HepG2 (cell line): ENCODE results near the gene ZNF618. TPM values are rescaled to one million over a fixed set of nuclear protein-coding genes. Genes with fewer than 3 reads are reported as not detected.
A peak's percentile ranks its signal among the peaks of the same experiment; 100 is the strongest.

Experiments used
- ARNTL ChIP-seq: sonication (generic); formaldehyde crosslinking; IDR thresholded peaks from 2 replicates; pipeline ENCODE4 v1.4.0; 2020; ENCODE audit warnings: mild to moderate bottlenecking, missing genetic modification reagents
- ATF2 ChIP-seq: sonication (generic); formaldehyde crosslinking; IDR thresholded peaks from 2 replicates; pipeline ENCODE4 v1.4.0; 2020; ENCODE audit warnings: missing genetic modification reagents
- CENPX ChIP-seq: sonication (generic); formaldehyde crosslinking; IDR thresholded peaks from 2 replicates; pipeline ENCODE4 v1.9.0; 2021; ENCODE audit warnings: mild to moderate bottlenecking, missing genetic modification reagents, moderate library complexity
- DNMT1 ChIP-seq: sonication (generic); formaldehyde crosslinking; IDR thresholded peaks from 2 replicates; pipeline ENCODE4 v1.5.1; 2020; ENCODE audit warnings: mild to moderate bottlenecking, missing genetic modification reagents
- ESRRA ChIP-seq: sonication (generic); formaldehyde crosslinking; IDR thresholded peaks from 2 replicates; pipeline ENCODE4 v1.5.1; 2020; ENCODE audit warnings: mild to moderate bottlenecking, low read depth, missing genetic modification reagents
- HDAC1 ChIP-seq: sonication (generic); formaldehyde crosslinking; IDR thresholded peaks from 2 replicates; pipeline ENCODE4 v1.5.1; 2020; ENCODE audit warnings: mild to moderate bottlenecking, missing genetic modification reagents
- HNF4A ChIP-seq: sonication (generic); formaldehyde crosslinking; IDR thresholded peaks from 2 replicates; pipeline ENCODE4 v1.4.0; 2020; ENCODE audit warnings: missing genetic modification reagents
- MYC ChIP-seq: sonication (generic); formaldehyde crosslinking; IDR thresholded peaks from 2 replicates; pipeline ENCODE4 v1.9.0; 2021; ENCODE audit warnings: missing genetic modification reagents, borderline replicate concordance
- NFRKB ChIP-seq: fragments of 450-650 bp; IDR thresholded peaks from 2 replicates; pipeline ENCODE4 v1.6.1; 2017
- POLR2G ChIP-seq: fragments of 200-400 bp; formaldehyde crosslinking; IDR thresholded peaks from 2 replicates; pipeline ENCODE4 v1.6.1; 2018; ENCODE audit warnings: mild to moderate bottlenecking, low read depth, low read length, moderate library complexity
- RBM39 ChIP-seq: fragments of 200-400 bp; formaldehyde crosslinking; IDR thresholded peaks from one replicate; pipeline ENCODE4 v1.6.1; 2018; ENCODE audit warnings: antibody characterized with exemption, mild to moderate bottlenecking, low read depth, low read length; ENCODE audit not compliant: poor library complexity, severe bottlenecking
- ZNF282 ChIP-seq: fragments of 450-650 bp; IDR thresholded peaks from 2 replicates; pipeline ENCODE4 v1.6.1; 2018; ENCODE audit not compliant: partially characterized antibody
- ZNF775 ChIP-seq: sonication (generic); formaldehyde crosslinking; IDR thresholded peaks from 2 replicates; pipeline ENCODE4 v1.4.0; 2020; ENCODE audit warnings: missing genetic modification reagents, mild to moderate bottlenecking, moderate library complexity, borderline replicate concordance
- ZNF841 ChIP-seq: sonication (generic); formaldehyde crosslinking; IDR thresholded peaks from 2 replicates; pipeline ENCODE4 v1.8.1; 2023; ENCODE audit warnings: missing genetic modification reagents, borderline replicate concordance
- polyA plus RNA-seq, 8 experiments: library from polyadenylated mRNA; depleted of rRNA in 3 of 8; stranded (reverse) in 7 of 8; unstranded in 1 of 8; fragments of >200 nt; fragmentation: Illumina TruSeq in 4 of 8; extraction: Trizol in 4 of 8; gene quantifications; 2 replicates each; pipeline versions ENCODE4 v1.2.1 to v1.2.3, GENCODE V29; 2011 to 2016; ENCODE audit warnings: low read depth in 4 of 8, missing spikeins in 1 of 8, mixed read lengths in 1 of 8; ENCODE audit not compliant: insufficient read depth in 1 of 8
- total RNA-seq, 5 experiments: library from RNA; depleted of rRNA; stranded (reverse); fragments of >200 nt; fragmentation: Illumina TruSeq; extraction: Trizol; gene quantifications; 2 replicates each; pipeline ENCODE4 v1.2.3, GENCODE V29; 2016; ENCODE audit warnings: low read depth in 1 of 5
- TF ChIP-seq, protein P1 (sequence below): sonication (generic); formaldehyde crosslinking; IDR thresholded peaks from 2 replicates; pipeline ENCODE4 v1.4.0; 2020; ENCODE audit warnings: mild to moderate bottlenecking, missing genetic modification reagents
- TF ChIP-seq, protein P2 (sequence below): sonication (generic); formaldehyde crosslinking; IDR thresholded peaks from 2 replicates; pipeline ENCODE4 v1.4.0; 2020; ENCODE audit warnings: low read depth, mild to moderate bottlenecking, missing genetic modification reagents

ZNF618 gene
- total and polyA plus RNA-seq, 2 of the 13 experiments (the other 11 are each of a cell fraction or from before 2014, with no cell fraction given): 0.07 TPM

DNA sequence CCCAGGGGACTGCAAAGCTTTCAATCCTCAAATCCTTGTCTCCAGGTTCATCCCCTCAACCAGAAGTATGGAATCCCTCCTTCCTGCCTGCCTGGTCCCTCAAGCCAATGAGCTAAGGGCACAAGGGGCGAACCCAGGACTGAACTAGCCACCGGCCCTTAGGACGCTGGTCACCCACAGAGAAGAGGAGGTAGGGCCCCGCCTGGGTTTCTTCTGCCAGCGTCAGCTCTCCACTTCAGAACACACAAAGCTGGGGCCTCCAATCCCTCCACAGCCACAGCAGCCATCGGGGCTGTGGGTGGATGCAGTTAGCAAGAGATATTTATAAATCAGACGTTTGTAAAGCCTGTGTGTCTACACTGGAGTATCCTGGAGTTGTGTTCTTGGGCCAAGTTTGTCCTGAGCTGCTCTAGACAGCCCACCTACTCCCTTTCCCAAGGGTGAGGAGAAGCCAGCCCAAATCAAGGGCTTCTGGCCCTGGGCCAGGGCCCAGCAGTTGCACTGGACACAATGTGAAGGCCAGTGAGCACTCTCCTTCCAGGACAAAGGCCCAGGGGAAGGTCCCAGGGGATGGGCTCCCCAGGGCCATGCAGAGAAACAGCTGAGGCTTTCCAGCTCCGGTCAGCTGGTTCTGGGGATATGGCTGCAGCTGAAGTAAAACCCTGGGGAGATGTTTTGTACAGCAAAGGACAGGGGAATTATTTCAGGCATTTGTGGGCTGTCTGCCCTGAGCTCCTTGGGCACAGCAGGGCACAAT lies 183.1 kb downstream of the ZNF618 start (continued):
- TF ChIP-seq, protein P1, sequence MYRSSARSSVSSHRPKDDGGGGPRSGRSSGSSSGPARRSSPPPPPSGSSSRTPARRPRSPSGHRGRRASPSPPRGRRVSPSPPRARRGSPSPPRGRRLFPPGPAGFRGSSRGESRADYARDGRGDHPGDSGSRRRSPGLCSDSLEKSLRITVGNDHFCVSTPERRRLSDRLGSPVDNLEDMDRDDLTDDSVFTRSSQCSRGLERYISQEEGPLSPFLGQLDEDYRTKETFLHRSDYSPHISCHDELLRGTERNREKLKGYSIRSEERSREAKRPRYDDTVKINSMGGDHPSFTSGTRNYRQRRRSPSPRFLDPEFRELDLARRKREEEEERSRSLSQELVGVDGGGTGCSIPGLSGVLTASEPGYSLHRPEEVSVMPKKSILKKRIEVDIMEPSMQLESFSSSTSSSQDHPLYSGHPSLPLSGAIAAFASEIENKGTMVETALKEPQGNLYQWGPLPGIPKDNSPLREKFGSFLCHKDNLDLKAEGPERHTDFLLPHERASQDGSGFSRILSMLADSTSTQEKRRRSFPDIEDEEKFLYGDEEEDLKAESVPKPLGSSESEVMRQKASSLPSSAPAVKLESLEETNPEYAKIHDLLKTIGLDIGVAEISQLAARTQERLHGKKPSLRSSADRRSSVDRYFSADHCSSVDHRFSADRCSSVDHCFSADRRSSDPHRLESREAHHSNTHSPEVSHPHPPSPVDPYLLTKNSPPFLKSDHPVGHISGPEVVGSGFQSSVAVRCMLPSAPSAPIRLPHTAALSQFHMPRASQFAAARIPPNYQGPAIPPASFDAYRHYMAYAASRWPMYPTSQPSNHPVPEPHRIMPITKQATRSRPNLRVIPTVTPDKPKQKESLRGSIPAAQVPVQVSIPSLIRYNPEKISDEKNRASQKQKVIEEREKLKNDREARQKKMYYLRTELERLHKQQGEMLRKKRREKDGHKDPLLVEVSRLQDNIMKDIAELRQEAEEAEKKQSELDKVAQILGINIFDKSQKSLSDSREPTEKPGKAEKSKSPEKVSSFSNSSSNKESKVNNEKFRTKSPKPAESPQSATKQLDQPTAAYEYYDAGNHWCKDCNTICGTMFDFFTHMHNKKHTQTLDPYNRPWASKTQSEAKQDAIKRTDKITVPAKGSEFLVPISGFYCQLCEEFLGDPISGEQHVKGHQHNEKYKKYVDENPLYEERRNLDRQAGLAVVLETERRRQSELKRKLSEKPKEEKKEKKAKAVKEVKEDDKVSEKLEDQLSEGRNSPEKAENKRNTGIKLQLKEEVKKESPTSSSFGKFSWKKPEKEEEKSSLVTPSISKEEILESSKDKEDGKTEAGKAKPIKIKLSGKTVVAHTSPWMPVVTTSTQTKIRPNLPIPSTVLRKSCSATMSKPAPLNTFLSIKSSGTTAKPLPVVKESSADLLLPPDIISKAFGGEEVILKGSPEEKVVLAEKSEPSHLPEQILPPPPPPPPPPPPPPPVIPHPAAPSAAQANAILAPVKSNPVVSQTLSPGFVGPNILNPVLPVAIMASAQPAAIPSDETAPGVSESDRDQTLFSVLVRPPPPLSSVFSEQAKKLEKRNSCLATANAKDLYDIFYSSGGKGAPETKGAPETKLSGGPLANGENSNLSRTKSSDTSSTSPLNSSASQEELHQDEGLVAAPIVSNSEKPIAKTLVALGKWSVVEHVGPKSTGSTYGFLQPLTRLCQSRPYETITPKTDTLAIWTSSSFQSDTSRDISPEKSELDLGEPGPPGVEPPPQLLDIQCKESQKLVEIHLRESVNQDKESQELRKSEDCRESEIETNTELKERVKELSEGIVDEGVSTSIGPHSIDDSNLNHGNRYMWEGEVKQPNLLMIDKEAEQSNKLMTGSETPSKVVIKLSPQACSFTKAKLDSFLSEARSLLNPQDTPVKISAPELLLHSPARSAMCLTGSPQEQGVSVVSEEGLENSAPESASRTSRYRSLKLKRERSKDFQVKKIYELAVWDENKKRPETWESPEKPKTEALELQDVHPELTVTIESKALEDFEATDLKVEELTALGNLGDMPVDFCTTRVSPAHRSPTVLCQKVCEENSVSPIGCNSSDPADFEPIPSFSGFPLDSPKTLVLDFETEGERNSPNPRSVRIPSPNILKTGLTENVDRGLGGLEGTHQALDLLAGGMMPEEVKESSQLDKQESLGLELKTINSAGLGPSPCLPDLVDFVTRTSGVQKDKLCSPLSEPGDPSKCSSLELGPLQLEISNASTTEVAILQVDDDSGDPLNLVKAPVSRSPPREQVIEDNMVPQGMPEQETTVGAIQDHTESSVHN (CRISPR knock-in tag): no peak
- no peak for TF ChIP-seq NFRKB
- TF ChIP-seq ZNF775 (CRISPR knock-in tag): 0 out of 2 replicates have a peak, but pooled peaks have one; percentile 50
- TF ChIP-seq POLR2G: peak; percentile 81
- no peak for TF ChIP-seq HNF4A (CRISPR knock-in tag)
- TF ChIP-seq ATF2 (CRISPR knock-in tag): 0 out of 2 replicates have a peak, but pooled peaks have one; percentile 10
- no peak for TF ChIP-seq MYC (CRISPR knock-in tag)
- TF ChIP-seq ARNTL (CRISPR knock-in tag): 0 out of 2 replicates have a peak, but pooled peaks have one; percentile 16
- no peak for TF ChIP-seq CENPX
- TF ChIP-seq, protein P2, sequence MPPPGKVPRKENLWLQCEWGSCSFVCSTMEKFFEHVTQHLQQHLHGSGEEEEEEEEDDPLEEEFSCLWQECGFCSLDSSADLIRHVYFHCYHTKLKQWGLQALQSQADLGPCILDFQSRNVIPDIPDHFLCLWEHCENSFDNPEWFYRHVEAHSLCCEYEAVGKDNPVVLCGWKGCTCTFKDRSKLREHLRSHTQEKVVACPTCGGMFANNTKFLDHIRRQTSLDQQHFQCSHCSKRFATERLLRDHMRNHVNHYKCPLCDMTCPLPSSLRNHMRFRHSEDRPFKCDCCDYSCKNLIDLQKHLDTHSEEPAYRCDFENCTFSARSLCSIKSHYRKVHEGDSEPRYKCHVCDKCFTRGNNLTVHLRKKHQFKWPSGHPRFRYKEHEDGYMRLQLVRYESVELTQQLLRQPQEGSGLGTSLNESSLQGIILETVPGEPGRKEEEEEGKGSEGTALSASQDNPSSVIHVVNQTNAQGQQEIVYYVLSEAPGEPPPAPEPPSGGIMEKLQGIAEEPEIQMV: 0 out of 2 replicates have a peak, but pooled peaks have one; percentile 64
- no peak for TF ChIP-seq ZNF841
- no peak for TF ChIP-seq ZNF282
- TF ChIP-seq HDAC1: peak; percentile 41; the same call in 1 of the 2 replicates
- TF ChIP-seq RBM39: peak; percentile 50
- TF ChIP-seq DNMT1 (CRISPR knock-in tag): no peak
- TF ChIP-seq ESRRA (CRISPR knock-in tag): 0 out of 2 replicates have a peak, but pooled peaks have one; percentile 53
